ACC112 (cell line): ENCODE results near the gene ADAMTS13.

ENCODE experiments used
- H2AFZ ChIP-seq: fragments of 200-600 bp; sonication (generic); one replicate; pipeline ENCODE4 v1.6.0; 2017; ENCODE audit warnings: antibody characterized with exemption, low read length; ENCODE audit not compliant: unreplicated experiment
- H3K27ac ChIP-seq: fragments of 200-600 bp; sonication (generic); 2 replicates; pipeline ENCODE4 v1.5.1; 2014; ENCODE audit warnings: low read depth, mild to moderate bottlenecking, antibody characterized with exemption, low read length, moderate library complexity
- H3K27me3 ChIP-seq: fragments of 200-600 bp; sonication (generic); 2 replicates; pipeline ENCODE4 v1.6.1; 2014; ENCODE audit warnings: mild to moderate bottlenecking, antibody characterized with exemption, low read length, moderate library complexity, mixed read lengths; ENCODE audit not compliant: insufficient read depth
- H3K36me3 ChIP-seq: fragments of 200-600 bp; sonication (generic); 2 replicates; pipeline ENCODE4 v1.6.1; 2016; ENCODE audit warnings: mild to moderate bottlenecking, antibody characterized with exemption, low read length, moderate library complexity, mixed read lengths; ENCODE audit not compliant: insufficient read depth
- H3K4me1 ChIP-seq: fragments of 200-600 bp; sonication (generic); one replicate; pipeline ENCODE4 v1.6.1; 2016; ENCODE audit warnings: low read length, mixed read lengths; ENCODE audit not compliant: insufficient read depth, unreplicated experiment, control insufficient read depth
- H3K4me3 ChIP-seq: fragments of 200-600 bp; sonication (generic); 2 replicates; pipeline ENCODE4 v1.5.1; 2014; ENCODE audit warnings: mild to moderate bottlenecking, low read depth, low read length
- H3K79me2 ChIP-seq: fragments of 200-600 bp; sonication (generic); one replicate; pipeline ENCODE4 v1.6.0; 2016; ENCODE audit warnings: low read length; ENCODE audit not compliant: control insufficient read depth, unreplicated experiment, insufficient read depth

ADAMTS13 gene

DNA sequence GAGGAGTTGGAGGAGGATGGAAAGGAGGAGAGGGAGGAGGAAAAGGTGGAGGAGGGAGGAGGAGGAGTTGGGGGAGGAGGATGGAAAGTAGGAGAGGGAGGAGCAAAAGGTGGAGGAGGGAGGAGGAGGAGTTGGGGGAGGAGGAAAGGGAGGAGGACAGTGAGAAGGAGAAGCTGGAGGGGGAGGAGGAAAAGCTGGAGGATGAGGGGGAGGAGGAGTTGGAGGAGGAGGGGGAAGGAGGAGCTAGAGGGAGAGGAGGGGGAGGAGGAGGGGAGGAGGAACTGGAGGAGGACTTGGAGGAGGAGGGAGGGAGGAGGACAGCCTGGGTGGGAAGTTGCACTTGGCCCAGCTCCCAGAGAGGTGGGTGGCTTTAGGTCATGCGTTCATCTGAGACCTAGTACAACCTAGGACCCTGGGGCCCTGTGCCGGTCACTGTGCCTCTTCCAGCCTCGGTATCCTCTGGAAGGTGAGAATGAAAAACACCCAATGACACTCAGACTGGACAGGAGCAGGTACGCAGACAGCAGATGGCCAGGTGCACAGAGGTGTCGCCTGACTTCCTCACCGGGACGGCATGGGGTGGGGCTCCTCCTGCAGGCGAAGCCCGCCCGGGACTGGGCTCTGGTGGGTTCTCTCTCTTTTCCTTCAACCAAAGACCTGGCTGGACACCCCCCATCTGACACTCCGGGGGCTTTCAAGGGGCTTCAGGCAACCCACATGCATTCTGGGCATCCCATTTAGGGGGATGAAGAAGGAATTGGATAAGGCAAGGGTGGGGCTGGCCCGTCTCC is 68.9 kb downstream of the ADAMTS13 start:
- no peak overlapping the region for H2AFZ ChIP-seq
- no peaks in the 10 kb centered on the region for H3K27me3 ChIP-seq
- H3K36me3 ChIP-seq = no peaks in the 10 kb centered on the region
- no peak overlapping the region for H3K4me3 ChIP-seq
- H3K27ac ChIP-seq = no peak overlapping the region
- H3K79me2 ChIP-seq = no peaks in the 10 kb centered on the region
- H3K4me1 ChIP-seq = no peaks in the 10 kb centered on the region

- Histone ChIP-seq H3K27ac (no peak overlapping the region), H2AFZ (no peak overlapping the region), H3K79me2 (no peaks in the 10 kb centered on the region), H3K4me1 (no peaks in the 10 kb centered on the region), H3K36me3 (no peaks in the 10 kb centered on the region), H3K4me3 (no peak overlapping the region), H3K27me3 (peaks cover 1% of the 10 kb centered on the region; the same call in 1 of the 2 replicates)
These were observed 69.4 kb downstream of the ADAMTS13 start for GRCh38 chr9:133491656-133491925.

- no peak overlapping the region for H3K4me3 ChIP-seq
- H3K27ac ChIP-seq = no peak overlapping the region
- peaks cover 9% of the 10 kb centered on the region; the same call in 1 of the 2 replicates for H3K27me3 ChIP-seq
- H3K36me3 ChIP-seq = no peaks in the 10 kb centered on the region
- H3K4me1 ChIP-seq = no peaks in the 10 kb centered on the region
- H3K79me2 ChIP-seq = no peaks in the 10 kb centered on the region
- H2AFZ ChIP-seq = no peak overlapping the region
These were observed 70.2 kb downstream of the ADAMTS13 start for GRCh38 chr9:133492061-133493021.

DNA sequence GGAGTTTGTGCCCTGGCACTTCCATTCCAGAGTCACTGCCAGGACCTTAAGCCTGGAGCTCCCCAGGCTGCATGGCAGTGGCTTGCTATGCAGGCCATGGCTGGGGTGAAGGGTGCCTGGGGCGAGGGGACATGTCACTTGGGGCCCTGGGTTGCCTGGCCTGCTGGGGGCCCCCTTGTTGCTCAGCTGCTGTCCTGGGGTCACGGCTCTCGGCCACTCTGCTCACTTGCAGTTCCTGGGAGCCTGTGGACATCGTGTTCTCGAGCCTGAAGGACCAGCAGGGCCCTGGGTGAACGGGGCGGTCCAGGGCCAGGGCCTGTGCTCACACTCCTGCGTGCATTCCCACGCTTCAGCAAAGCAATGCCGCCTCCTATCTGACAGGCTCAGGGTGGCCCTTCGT is 71.3 kb downstream of the ADAMTS13 start:
- no peak overlapping the region for H3K4me3 ChIP-seq
- H3K79me2 ChIP-seq = no peaks in the 10 kb centered on the region
- no peak overlapping the region for H2AFZ ChIP-seq
- no peak overlapping the region for H3K27ac ChIP-seq
- H3K36me3 ChIP-seq = no peaks in the 10 kb centered on the region
- H3K4me1 ChIP-seq = no peaks in the 10 kb centered on the region
- peaks cover 12% of the 10 kb centered on the region; the same call in 1 of the 2 replicates for H3K27me3 ChIP-seq

- no peaks in the 10 kb centered on the region for H3K4me1 ChIP-seq
- H3K27ac ChIP-seq = no peak overlapping the region
- no peak overlapping the region for H2AFZ ChIP-seq
- H3K27me3 ChIP-seq = peaks cover 17% of the 10 kb centered on the region; the same call in 1 of the 2 replicates
- no peaks in the 10 kb centered on the region for H3K36me3 ChIP-seq
- no peaks in the 10 kb centered on the region for H3K79me2 ChIP-seq
- H3K4me3 ChIP-seq = no peak overlapping the region
These were observed 71.8 kb downstream of the ADAMTS13 start for GRCh38 chr9:133493845-133494540.

DNA sequence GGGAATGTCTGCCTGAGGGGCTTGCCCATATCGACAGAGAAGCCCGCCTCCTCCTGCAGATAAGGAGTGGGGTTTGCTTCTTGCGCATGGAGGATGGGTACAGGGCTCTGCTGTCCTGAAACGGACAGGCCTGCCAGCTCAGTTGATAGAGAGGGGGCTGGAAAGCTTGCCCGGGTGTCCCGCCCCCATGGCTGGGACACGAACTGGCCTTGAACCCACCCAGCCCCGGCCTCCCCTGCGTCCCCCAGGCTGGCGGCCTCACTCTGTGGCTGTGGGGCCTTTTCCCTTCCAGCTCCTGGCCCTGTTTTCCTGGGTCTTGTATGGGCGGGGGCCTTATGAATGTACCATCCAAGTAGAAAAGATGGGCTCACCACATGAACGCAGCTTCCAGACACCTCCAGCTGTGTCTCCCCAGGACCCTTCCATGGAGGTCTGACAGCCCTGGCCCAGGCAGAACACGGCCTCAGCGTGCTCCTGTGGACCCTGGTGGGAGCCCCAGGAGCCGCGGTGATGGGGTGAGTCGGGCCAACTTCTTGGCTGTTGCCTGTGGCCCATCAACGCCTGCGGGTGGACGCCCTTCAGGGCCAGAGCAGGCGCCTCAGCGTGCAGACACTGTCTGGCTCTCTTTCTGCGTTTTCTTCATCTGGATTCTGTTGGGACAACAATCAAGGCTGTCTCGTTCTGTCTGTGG is 72.6 kb downstream of the ADAMTS13 start:
- Histone ChIP-seq H3K27ac (no peak overlapping the region), H2AFZ (no peak overlapping the region), H3K36me3 (no peaks in the 10 kb centered on the region), H3K4me1 (no peaks in the 10 kb centered on the region), H3K4me3 (no peak overlapping the region), H3K79me2 (no peaks in the 10 kb centered on the region), H3K27me3 (peaks cover 21% of the 10 kb centered on the region; the same call in 1 of the 2 replicates)

- Histone ChIP-seq H3K79me2 (no peaks in the 10 kb centered on the region), H3K4me3 (no peak overlapping the region), H3K27me3 (peaks cover 21% of the 10 kb centered on the region; the same call in 1 of the 2 replicates), H3K27ac (no peak overlapping the region), H3K36me3 (no peaks in the 10 kb centered on the region), H3K4me1 (no peaks in the 10 kb centered on the region), H2AFZ (no peak overlapping the region)
These were observed 73.4 kb downstream of the ADAMTS13 start for GRCh38 chr9:133495327-133496293.

- Histone ChIP-seq H3K4me3 (no peak overlapping the region), H2AFZ (no peak overlapping the region), H3K4me1 (no peaks in the 10 kb centered on the region), H3K36me3 (no peaks in the 10 kb centered on the region), H3K79me2 (no peaks in the 10 kb centered on the region), H3K27me3 (peaks cover 34% of the 10 kb centered on the region; the same call in 1 of the 2 replicates), H3K27ac (no peak overlapping the region)
These were observed 75.0 kb downstream of the ADAMTS13 start for GRCh38 chr9:133496861-133497842.
